LNCAP (cell line): ENCODE data around the gene DNAI2.

Experiments
- CTCF ChIP-seq: fragments of 450-650 bp; IDR thresholded peaks from 2 replicates; pipeline ENCODE4 v1.5.1; 2017; ENCODE audit warnings: mild to moderate bottlenecking

The DNAI2 gene, protein sequence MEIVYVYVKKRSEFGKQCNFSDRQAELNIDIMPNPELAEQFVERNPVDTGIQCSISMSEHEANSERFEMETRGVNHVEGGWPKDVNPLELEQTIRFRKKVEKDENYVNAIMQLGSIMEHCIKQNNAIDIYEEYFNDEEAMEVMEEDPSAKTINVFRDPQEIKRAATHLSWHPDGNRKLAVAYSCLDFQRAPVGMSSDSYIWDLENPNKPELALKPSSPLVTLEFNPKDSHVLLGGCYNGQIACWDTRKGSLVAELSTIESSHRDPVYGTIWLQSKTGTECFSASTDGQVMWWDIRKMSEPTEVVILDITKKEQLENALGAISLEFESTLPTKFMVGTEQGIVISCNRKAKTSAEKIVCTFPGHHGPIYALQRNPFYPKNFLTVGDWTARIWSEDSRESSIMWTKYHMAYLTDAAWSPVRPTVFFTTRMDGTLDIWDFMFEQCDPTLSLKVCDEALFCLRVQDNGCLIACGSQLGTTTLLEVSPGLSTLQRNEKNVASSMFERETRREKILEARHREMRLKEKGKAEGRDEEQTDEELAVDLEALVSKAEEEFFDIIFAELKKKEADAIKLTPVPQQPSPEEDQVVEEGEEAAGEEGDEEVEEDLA

GRCh38 chr17:74274060-74274708, at the start of gene DNAI2:
TSS of gene DNAI2 (plus strand) at chr17:74274234. CDS start at chr17:74281818, 7,584 bp downstream.
- TF ChIP-seq CTCF, result no peak

DNA sequence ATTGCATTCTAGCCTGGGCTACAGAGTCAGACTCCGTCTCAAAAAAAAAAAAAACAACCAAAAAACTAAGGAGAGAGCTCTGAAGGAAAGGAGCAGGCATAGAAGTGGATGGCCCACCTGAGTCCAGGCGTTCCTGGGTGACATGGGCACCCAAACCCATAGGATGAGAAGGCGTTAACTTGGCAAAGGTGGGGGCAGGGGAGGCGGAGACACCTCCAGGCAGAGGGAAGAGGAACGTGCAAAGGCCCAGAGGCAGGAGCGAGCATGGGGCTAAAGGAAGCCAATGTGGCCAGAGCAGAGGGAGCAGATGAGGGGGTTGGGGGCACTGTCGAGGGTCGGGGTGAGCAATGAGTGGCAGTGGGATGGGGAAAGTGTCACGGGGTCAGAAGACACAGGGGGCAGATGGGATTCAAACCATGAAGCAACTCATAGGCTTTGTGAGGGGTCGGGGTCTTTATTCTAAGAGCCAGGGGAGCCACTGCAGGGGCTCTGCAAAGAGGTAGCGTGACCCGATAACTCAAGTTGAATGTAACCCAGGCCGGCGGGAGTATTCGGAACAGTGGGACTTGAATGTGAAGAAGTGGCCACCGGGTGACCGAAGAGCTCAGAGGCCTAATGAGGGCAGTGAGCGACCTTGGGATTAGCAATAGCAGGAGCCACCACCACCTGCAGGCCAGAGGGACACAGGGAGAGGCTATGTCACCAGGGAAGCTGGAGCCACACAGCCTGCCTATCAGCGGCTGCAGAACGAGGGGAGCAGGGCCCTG, 48.9 kb upstream of the DNAI2 start:
- no peak for TF ChIP-seq CTCF

DNA sequence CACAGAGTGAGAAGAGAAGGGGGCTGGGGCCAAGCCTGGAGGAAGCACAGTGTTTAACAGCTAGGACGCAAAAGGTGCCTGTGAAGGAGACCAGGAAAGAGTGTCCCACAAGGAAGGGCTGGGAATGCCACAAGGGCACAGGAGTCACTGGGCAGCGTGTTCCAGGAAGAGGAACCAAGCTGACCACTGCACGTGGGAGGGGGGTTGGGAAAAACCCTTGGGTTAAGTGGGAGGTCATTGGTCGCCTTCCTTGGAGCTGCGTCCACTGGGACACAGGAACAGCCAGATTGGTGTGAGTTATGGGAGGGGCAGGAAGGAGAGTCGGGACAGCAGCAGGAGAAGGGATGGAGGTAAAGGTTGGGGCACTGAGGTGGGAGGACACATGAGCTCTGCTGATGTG, 47.8 kb upstream of the DNAI2 start:
- no peak for TF ChIP-seq CTCF

DNA sequence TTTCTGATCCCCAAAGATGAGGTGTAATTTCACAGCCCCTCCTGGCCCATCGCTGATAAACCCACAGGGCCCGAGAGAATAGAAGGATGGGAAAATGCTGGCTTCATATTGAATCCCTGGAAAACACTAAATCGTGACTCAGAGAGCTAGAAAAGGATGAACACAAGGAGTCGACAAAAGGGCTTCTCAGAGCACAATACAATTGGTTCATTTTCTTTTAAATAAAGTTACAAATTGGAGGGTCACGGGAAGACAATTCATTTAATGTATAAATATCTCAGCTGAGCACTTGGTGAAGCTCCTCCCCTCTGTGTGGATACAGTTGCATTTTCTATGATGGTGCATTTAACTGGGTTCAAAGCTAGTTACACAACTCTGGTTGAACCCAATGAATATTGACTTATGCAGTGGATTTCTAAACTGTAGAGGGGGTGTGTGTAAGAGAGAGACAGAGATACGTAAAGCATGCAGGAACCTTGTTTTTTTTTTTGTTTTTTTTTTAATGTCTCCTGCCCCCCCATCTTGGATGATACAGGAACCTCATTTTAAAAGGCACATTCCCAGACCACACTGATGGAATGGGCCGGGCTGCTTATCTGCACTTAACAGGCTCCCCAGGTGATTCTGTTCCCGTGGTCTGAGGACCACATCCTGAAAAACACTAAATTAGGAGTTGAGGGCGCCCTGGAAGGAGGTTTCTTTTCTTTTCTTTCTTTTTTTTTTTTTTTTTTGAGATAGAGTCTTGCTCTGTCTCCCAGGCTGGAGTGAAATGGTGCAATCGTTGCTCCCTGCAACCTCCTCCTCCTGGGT, 46.6 kb upstream of the DNAI2 start:
- no peak for TF ChIP-seq CTCF

DNA sequence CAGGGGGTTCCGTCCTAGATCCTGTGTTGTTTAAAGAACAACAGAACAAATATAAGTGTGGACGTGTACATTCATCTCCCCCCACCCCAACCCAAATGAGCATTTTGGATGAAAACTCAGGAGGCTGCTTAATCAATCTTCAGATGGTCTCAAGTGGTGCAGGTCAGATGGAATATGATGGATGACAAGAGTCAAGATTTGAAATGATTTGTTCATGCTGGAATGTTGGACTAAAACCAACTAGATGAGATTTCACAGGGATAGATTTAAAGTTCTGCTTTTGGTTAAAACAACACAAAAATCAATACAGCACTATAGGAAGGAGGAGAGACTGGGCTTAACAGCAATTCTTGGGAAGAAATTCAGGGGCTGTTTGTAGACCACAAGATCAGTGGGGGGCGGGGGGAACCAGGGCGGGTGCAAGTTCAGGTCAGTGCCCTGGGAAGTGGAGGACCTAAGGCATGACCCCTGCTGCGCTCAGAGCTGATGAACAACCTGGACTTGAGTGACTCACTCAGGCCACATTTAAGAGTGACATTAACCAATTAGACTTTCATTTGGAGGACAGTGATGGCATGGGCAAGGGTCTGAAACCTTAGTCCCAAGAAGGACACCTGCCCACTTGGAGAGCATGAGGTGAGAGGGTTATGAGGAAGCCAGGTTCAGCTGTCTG, 45.6 kb upstream of the DNAI2 start:
- no peak for TF ChIP-seq CTCF

- TF ChIP-seq CTCF, result no peak
Observed at GRCh38 chr17:74230896-74231295, 43.1 kb upstream of the DNAI2 start.
